GM06990 (cell line): ENCODE results near the gene CDK5RAP1.

ENCODE experiments used
- DNase-seq: peaks from one replicate; pipeline ENCODE4 v3.0.0-alpha.2; 2011; ENCODE audit not compliant: insufficient read length; ENCODE audit errors: extremely low read depth
- H3K27me3 ChIP-seq: replicated peaks from 2 replicates; pipeline ENCODE4 v1.6.0; 2011; ENCODE audit warnings: low read length; ENCODE audit not compliant: control insufficient read depth, insufficient read depth
- H3K36me3 ChIP-seq: 2 replicates; pipeline ENCODE4 v1.5.1; 2011; ENCODE audit warnings: low read length; ENCODE audit not compliant: control insufficient read depth, insufficient read depth
- H3K4me3 ChIP-seq: replicated peaks from 2 replicates; pipeline ENCODE4 v1.5.1; 2011; ENCODE audit warnings: low read depth, mild to moderate bottlenecking, control low read depth, low read length
- CTCF ChIP-seq: IDR thresholded peaks from 2 replicates; pipeline ENCODE4 v1.5.1; 2011; ENCODE audit warnings: low read length, control low read depth, mild to moderate bottlenecking, inconsistent platforms; ENCODE audit not compliant: insufficient read depth, poor library complexity, severe bottlenecking

CDK5RAP1 gene

GRCh38 chr20:33386673-33387072 lies 14.6 kb downstream of the CDK5RAP1 start:
- Histone ChIP-seq H3K4me3 (no peak overlapping the region), H3K27me3 (no peaks in the 10 kb centered on the region), H3K36me3 (peaks cover 15% of the 10 kb centered on the region)
- DNase-seq = no peak
- no peak for TF ChIP-seq CTCF

GRCh38 chr20:33377366-33377765 lies 24.0 kb downstream of the CDK5RAP1 start:
- Histone ChIP-seq H3K36me3 (peaks cover 18% of the 10 kb centered on the region), H3K27me3 (no peaks in the 10 kb centered on the region), H3K4me3 (no peak overlapping the region)
- DNase-seq = no peak
- no peak for TF ChIP-seq CTCF

GRCh38 chr20:33373735-33374605 lies 27.3 kb downstream of the CDK5RAP1 start:
- no peak for TF ChIP-seq CTCF
- Histone ChIP-seq H3K36me3 (peaks cover 16% of the 10 kb centered on the region), H3K27me3 (no peaks in the 10 kb centered on the region), H3K4me3 (no peak overlapping the region)
- DNase-seq = no peak

- no peak for TF ChIP-seq CTCF
- no peak overlapping the region for H3K4me3 ChIP-seq
- peaks cover 12% of the 10 kb centered on the region for H3K36me3 ChIP-seq
- no peaks in the 10 kb centered on the region for H3K27me3 ChIP-seq
- no peak for DNase-seq
These were observed 28.3 kb downstream of the CDK5RAP1 start for GRCh38 chr20:33372993-33373441.

GRCh38 chr20:33370291-33370690 lies 31.0 kb downstream of the CDK5RAP1 start:
- DNase-seq = no peak
- H3K27me3 ChIP-seq = no peaks in the 10 kb centered on the region
- no peak for TF ChIP-seq CTCF
- peaks cover 15% of the 10 kb centered on the region for H3K36me3 ChIP-seq
- no peak overlapping the region for H3K4me3 ChIP-seq
